ENCODE results near the gene KCTD5.

KCTD5 gene

GRCh38 chr16:2724816-2725348 lies 42.6 kb downstream of the KCTD5 start:
- Histone ChIP-seq H2BK5ac (ENCODE audit: low read length) (no peak overlapping the region), H3K36me3 (ENCODE audit: control insufficient read depth, insufficient read depth, low read length) (no peaks in the 10 kb centered on the region), H3K4me1 (ENCODE audit: control insufficient read depth, low read depth, low read length) (no peaks in the 10 kb centered on the region), H3K56ac (ENCODE audit: low read length) (no peak overlapping the region), H2BK15ac (replicated peaks; ENCODE audit: low read depth) (no peak overlapping the region), H4K5ac (ENCODE audit: low read length) (no peak overlapping the region), H3K4ac (ENCODE audit: low read depth, low read length) (no peak overlapping the region), H3K79me1 (ENCODE audit: low read length) (no peaks in the 10 kb centered on the region), H3K4me2 (ENCODE audit: low read length) (no peak overlapping the region), H3K18ac (ENCODE audit: low read length) (no peak overlapping the region), H2BK120ac (ENCODE audit: low read depth, low read length) (no peak overlapping the region), H3K4me3 (ENCODE audit: low read length) (no peak overlapping the region), H4K8ac (ENCODE audit: low read depth, low read length) (no peak overlapping the region), H3K79me2 (ENCODE audit: control insufficient read depth, insufficient read depth, low read length) (no peaks in the 10 kb centered on the region), H2AK5ac (ENCODE audit: low read length) (no peak overlapping the region), H3K27ac (ENCODE audit: low read depth, low read length) (no peak overlapping the region), H3K9ac (ENCODE audit: low read length) (no peak overlapping the region), H3K23ac (ENCODE audit: low read length) (no peak overlapping the region), H3K27me3 (ENCODE audit: insufficient read depth, low read length, poor library complexity) (no peaks in the 10 kb centered on the region)
- WGBS (ENCODE audit: extremely low coverage, insufficient coverage, low lambda C conversion rate), result no CpG with 5 or more reads among the region's 16 CpGs
- DNase-seq, result no peak

DNA sequence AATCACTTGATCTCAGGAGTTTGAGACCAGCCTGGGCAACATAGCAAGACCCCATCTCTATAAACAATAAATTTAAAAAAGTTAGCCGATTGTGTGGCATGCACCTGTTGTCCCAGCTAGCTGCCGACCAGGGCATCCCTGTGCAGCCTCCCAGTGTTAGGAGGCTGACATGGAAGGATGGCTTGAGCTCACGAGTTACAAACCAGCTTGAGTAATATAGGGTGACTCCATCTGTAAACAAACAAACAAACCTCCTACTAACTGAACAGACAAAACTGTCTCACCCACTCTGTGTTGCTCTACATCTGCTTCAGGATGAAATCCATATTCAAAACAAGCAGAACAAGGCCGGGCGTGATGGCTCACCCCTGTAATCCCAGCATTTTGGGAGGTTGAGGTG lies 44.6 kb downstream of the KCTD5 start:
- H3K79me2 ChIP-seq (ENCODE audit: control insufficient read depth, insufficient read depth, low read length), result no peaks in the 10 kb centered on the region
- no peak overlapping the region for H3K4me2 ChIP-seq (ENCODE audit: low read length)
- no peak overlapping the region for H4K8ac ChIP-seq (ENCODE audit: low read depth, low read length)
- H3K23ac ChIP-seq (ENCODE audit: low read length), result no peak overlapping the region
- no peak for DNase-seq
- H3K27me3 ChIP-seq (ENCODE audit: insufficient read depth, low read length, poor library complexity), result no peaks in the 10 kb centered on the region
- H2AK5ac ChIP-seq (ENCODE audit: low read length), result no peak overlapping the region
- no peak overlapping the region for H2BK15ac ChIP-seq (replicated peaks; ENCODE audit: low read depth)
- no peak overlapping the region for H3K27ac ChIP-seq (ENCODE audit: low read depth, low read length)
- no CpG with 5 or more reads among the region's 5 CpGs for WGBS (ENCODE audit: extremely low coverage, insufficient coverage, low lambda C conversion rate)
- no peak overlapping the region for H3K4me3 ChIP-seq (ENCODE audit: low read length)
- no peak overlapping the region for H2BK5ac ChIP-seq (ENCODE audit: low read length)
- no peak overlapping the region for H3K56ac ChIP-seq (ENCODE audit: low read length)
- no peak overlapping the region for H3K9ac ChIP-seq (ENCODE audit: low read length)
- H3K4me1 ChIP-seq (ENCODE audit: control insufficient read depth, low read depth, low read length), result no peaks in the 10 kb centered on the region
- no peaks in the 10 kb centered on the region for H3K79me1 ChIP-seq (ENCODE audit: low read length)
- H3K18ac ChIP-seq (ENCODE audit: low read length), result no peak overlapping the region
- no peaks in the 10 kb centered on the region for H3K36me3 ChIP-seq (ENCODE audit: control insufficient read depth, insufficient read depth, low read length)
- H3K4ac ChIP-seq (ENCODE audit: low read depth, low read length), result no peak overlapping the region
- H4K5ac ChIP-seq (ENCODE audit: low read length), result no peak overlapping the region
- H2BK120ac ChIP-seq (ENCODE audit: low read depth, low read length), result no peak overlapping the region

DNA sequence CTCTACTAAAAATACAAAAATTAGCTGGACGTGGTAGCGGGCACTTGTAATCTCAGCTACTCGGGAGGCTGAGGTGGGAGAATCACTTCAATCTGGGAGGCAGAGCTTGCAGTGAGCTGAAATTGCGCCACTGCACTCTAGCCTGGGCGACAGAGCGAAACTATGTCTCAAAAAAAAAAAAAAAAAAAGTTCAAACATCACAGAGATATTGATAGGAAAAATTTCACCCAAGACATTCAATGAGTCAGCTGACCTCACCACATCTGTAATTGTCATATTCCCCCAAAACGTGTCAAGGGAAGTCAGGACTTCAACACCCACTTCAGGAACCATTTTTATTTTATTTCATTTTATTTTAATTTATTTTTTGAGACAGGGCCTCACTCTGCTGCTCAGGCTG lies 45.7 kb downstream of the KCTD5 start:
- no CpG with 5 or more reads among the region's 7 CpGs for WGBS (ENCODE audit: extremely low coverage, insufficient coverage, low lambda C conversion rate)
- Histone ChIP-seq H4K8ac (ENCODE audit: low read depth, low read length) (no peak overlapping the region), H2BK5ac (ENCODE audit: low read length) (no peak overlapping the region), H3K4me1 (ENCODE audit: control insufficient read depth, low read depth, low read length) (no peaks in the 10 kb centered on the region), H3K79me2 (ENCODE audit: control insufficient read depth, insufficient read depth, low read length) (no peaks in the 10 kb centered on the region), H3K4me3 (ENCODE audit: low read length) (no peak overlapping the region), H2BK15ac (replicated peaks; ENCODE audit: low read depth) (no peak overlapping the region), H3K4me2 (ENCODE audit: low read length) (no peak overlapping the region), H2BK120ac (ENCODE audit: low read depth, low read length) (no peak overlapping the region), H3K4ac (ENCODE audit: low read depth, low read length) (no peak overlapping the region), H3K27me3 (ENCODE audit: insufficient read depth, low read length, poor library complexity) (no peaks in the 10 kb centered on the region), H3K36me3 (ENCODE audit: control insufficient read depth, insufficient read depth, low read length) (no peaks in the 10 kb centered on the region), H3K79me1 (ENCODE audit: low read length) (no peaks in the 10 kb centered on the region), H3K56ac (ENCODE audit: low read length) (no peak overlapping the region), H2AK5ac (ENCODE audit: low read length) (no peak overlapping the region), H3K18ac (ENCODE audit: low read length) (no peak overlapping the region), H3K27ac (ENCODE audit: low read depth, low read length) (no peak overlapping the region), H3K9ac (ENCODE audit: low read length) (no peak overlapping the region), H3K23ac (ENCODE audit: low read length) (no peak overlapping the region), H4K5ac (ENCODE audit: low read length) (no peak overlapping the region)
- DNase-seq, result no peak

DNA sequence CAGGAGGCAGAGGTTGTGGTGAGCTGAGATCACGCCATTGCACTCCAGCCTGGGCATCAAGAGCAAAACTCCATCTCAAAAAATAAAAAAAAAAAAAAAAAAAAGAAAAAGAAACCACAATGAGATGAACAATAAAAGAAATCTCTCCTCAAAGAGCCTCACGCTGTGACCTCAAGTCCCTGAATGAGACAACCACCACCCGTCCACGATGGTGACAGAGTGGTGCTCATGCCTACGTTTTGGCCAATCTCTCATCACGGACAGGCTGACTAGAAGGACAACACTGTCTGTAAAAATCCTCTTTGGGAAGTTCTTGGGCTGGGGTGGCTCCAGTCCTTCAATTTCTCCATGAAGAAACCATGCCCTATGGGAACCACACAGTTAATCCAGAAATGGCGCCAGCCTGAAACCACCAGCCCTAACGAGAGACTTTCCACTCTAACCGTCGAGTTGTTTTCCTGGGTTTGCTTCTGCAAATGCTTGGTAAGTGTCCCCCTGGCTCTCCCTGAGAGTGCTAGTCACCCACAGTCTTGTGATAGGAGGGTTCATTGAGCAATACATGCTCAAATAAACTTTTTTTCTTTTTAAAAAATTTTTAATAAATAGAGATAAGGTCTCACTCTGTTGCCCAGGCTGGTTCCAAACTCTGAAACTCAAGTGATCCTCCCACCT lies 52.7 kb downstream of the KCTD5 start:
- no peak overlapping the region for H3K4me2 ChIP-seq (ENCODE audit: low read length)
- no peak overlapping the region for H2BK120ac ChIP-seq (ENCODE audit: low read depth, low read length)
- no peak overlapping the region for H3K4ac ChIP-seq (ENCODE audit: low read depth, low read length)
- H3K23ac ChIP-seq (ENCODE audit: low read length), result no peak overlapping the region
- no peak overlapping the region for H4K5ac ChIP-seq (ENCODE audit: low read length)
- H3K79me2 ChIP-seq (ENCODE audit: control insufficient read depth, insufficient read depth, low read length), result no peaks in the 10 kb centered on the region
- no peaks in the 10 kb centered on the region for H3K4me1 ChIP-seq (ENCODE audit: control insufficient read depth, low read depth, low read length)
- no peak for DNase-seq
- no peak overlapping the region for H2BK15ac ChIP-seq (replicated peaks; ENCODE audit: low read depth)
- no peak overlapping the region for H3K18ac ChIP-seq (ENCODE audit: low read length)
- H2BK5ac ChIP-seq (ENCODE audit: low read length), result no peak overlapping the region
- no peaks in the 10 kb centered on the region for H3K27me3 ChIP-seq (ENCODE audit: insufficient read depth, low read length, poor library complexity)
- no CpG with 5 or more reads among the region's 10 CpGs for WGBS (ENCODE audit: extremely low coverage, insufficient coverage, low lambda C conversion rate)
- H3K9ac ChIP-seq (ENCODE audit: low read length), result no peak overlapping the region
- H4K8ac ChIP-seq (ENCODE audit: low read depth, low read length), result no peak overlapping the region
- no peak overlapping the region for H3K27ac ChIP-seq (ENCODE audit: low read depth, low read length)
- H3K4me3 ChIP-seq (ENCODE audit: low read length), result no peak overlapping the region
- no peak overlapping the region for H3K56ac ChIP-seq (ENCODE audit: low read length)
- no peak overlapping the region for H2AK5ac ChIP-seq (ENCODE audit: low read length)
- H3K36me3 ChIP-seq (ENCODE audit: control insufficient read depth, insufficient read depth, low read length), result no peaks in the 10 kb centered on the region
- H3K79me1 ChIP-seq (ENCODE audit: low read length), result no peaks in the 10 kb centered on the region

GRCh38 chr16:2736476-2737237 lies 54.3 kb downstream of the KCTD5 start:
- WGBS (ENCODE audit: extremely low coverage, insufficient coverage, low lambda C conversion rate), result no CpG with 5 or more reads among the region's 11 CpGs
- no peak overlapping the region for H2BK120ac ChIP-seq (ENCODE audit: low read depth, low read length)
- no peak overlapping the region for H3K4me3 ChIP-seq (ENCODE audit: low read length)
- no peak overlapping the region for H2BK15ac ChIP-seq (replicated peaks; ENCODE audit: low read depth)
- H3K9ac ChIP-seq (ENCODE audit: low read length), result no peak overlapping the region
- H3K79me1 ChIP-seq (ENCODE audit: low read length), result no peaks in the 10 kb centered on the region
- no peak overlapping the region for H3K23ac ChIP-seq (ENCODE audit: low read length)
- H2BK5ac ChIP-seq (ENCODE audit: low read length), result no peak overlapping the region
- H3K4me2 ChIP-seq (ENCODE audit: low read length), result no peak overlapping the region
- no peak overlapping the region for H3K56ac ChIP-seq (ENCODE audit: low read length)
- H3K36me3 ChIP-seq (ENCODE audit: control insufficient read depth, insufficient read depth, low read length), result no peaks in the 10 kb centered on the region
- H4K5ac ChIP-seq (ENCODE audit: low read length), result no peak overlapping the region
- H3K18ac ChIP-seq (ENCODE audit: low read length), result no peak overlapping the region
- H3K79me2 ChIP-seq (ENCODE audit: control insufficient read depth, insufficient read depth, low read length), result no peaks in the 10 kb centered on the region
- no peaks in the 10 kb centered on the region for H3K4me1 ChIP-seq (ENCODE audit: control insufficient read depth, low read depth, low read length)
- no peak overlapping the region for H3K4ac ChIP-seq (ENCODE audit: low read depth, low read length)
- no peak overlapping the region for H2AK5ac ChIP-seq (ENCODE audit: low read length)
- H4K8ac ChIP-seq (ENCODE audit: low read depth, low read length), result no peak overlapping the region
- H3K27me3 ChIP-seq (ENCODE audit: insufficient read depth, low read length, poor library complexity), result no peaks in the 10 kb centered on the region
- DNase-seq, result no peak
- no peak overlapping the region for H3K27ac ChIP-seq (ENCODE audit: low read depth, low read length)
